ENCODE measurements around the gene SPATA4.

The SPATA4 gene

DNA sequence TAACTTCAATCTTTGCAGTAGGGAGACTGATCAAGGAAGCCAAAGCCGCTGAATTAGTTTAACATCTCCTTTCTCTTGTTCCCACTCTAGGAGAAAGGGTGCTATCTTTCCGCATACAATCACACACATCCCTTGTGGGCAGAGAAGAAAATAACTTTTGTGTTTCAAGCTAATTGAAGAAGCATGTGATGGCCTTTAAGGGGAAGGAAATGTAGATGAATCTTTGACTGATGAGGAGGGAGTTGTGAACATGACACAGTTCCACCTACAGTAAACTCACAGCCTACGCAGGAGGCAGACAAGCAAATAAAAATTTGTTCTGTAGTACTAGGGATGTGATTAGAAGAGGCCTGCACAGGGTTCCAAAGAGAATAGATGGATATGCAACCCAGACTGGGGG is 14.7 kb upstream of the SPATA4 start:
- no peak for DNase-seq (ENCODE audit: low read depth)
- TF ChIP-seq, protein P1, sequence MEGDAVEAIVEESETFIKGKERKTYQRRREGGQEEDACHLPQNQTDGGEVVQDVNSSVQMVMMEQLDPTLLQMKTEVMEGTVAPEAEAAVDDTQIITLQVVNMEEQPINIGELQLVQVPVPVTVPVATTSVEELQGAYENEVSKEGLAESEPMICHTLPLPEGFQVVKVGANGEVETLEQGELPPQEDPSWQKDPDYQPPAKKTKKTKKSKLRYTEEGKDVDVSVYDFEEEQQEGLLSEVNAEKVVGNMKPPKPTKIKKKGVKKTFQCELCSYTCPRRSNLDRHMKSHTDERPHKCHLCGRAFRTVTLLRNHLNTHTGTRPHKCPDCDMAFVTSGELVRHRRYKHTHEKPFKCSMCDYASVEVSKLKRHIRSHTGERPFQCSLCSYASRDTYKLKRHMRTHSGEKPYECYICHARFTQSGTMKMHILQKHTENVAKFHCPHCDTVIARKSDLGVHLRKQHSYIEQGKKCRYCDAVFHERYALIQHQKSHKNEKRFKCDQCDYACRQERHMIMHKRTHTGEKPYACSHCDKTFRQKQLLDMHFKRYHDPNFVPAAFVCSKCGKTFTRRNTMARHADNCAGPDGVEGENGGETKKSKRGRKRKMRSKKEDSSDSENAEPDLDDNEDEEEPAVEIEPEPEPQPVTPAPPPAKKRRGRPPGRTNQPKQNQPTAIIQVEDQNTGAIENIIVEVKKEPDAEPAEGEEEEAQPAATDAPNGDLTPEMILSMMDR (conservative IDR thresholded peaks at IDR 0.05; ENCODE audit: low read depth, low read length) = no peak
- no peak overlapping the region for H3K4me3 ChIP-seq (ENCODE audit: low read length)

DNA sequence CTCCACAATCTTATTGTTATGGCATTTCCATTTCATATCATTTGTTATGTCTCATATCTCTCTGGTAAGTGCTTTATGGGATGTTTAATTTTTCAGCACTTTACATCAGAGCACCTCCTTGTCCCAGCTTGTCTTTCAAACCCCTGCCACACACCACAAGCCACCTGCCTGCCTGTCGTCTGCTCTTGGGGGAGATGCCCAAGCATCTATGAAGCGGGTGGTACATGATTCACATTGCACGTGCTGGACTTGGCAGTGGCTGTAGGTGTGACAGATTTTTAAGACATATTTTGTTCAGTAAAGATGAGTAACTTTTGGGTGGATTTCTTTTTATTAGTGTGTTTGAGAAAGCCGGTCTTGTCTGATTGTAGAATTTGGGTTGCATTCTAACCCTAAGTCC is 14.2 kb upstream of the SPATA4 start:
- no peak overlapping the region for H3K4me3 ChIP-seq (ENCODE audit: low read length)
- TF ChIP-seq, protein P1 (conservative IDR thresholded peaks at IDR 0.05; ENCODE audit: low read depth, low read length) = no peak
- no peak for DNase-seq (ENCODE audit: low read depth)

DNA sequence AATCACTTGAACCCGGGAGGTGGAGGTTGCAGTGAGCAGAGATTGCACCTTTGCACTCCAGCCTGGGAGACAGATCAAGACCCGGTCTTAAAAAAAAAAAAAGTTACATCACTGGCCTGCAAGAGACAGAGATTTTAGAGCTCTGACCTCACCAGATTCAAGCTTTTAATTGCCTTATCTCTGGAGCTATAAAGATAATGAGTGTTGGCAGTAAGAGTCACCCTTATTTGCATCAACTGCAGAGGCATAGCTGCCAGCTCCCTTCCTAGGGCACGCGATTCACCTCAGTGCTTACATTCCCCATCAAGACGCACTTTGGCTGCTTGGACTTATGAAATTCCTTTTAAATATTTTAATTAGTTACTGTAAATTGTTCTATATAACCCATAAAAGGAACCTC is 12.5 kb upstream of the SPATA4 start:
- H3K4me3 ChIP-seq (ENCODE audit: low read length) = no peak overlapping the region
- TF ChIP-seq, protein P1 (conservative IDR thresholded peaks at IDR 0.05; ENCODE audit: low read depth, low read length) = no peak
- DNase-seq (ENCODE audit: low read depth) = no peak

DNA sequence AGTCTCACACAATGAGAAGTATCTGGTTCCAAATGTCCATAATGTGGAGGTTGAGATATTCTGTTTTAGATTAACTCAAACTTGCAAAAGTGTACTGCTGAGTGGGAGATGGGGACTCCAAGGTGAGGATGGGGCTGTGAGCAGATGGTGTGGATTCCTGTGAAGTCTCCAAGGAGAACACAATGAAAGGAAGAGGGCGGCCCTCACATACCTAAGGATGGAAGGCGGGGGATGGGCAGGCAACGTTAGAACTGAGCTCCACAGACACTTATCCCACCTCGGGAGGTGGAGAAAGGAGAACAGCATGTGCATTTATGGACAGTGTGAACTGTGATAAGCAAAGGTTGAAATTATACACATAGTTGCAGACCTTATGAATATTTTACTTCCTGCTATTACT is 9.9 kb upstream of the SPATA4 start:
- DNase-seq (ENCODE audit: low read depth) = no peak
- TF ChIP-seq, protein P1 (conservative IDR thresholded peaks at IDR 0.05; ENCODE audit: low read depth, low read length) = no peak
- H3K4me3 ChIP-seq (ENCODE audit: low read length) = no peak overlapping the region

DNA sequence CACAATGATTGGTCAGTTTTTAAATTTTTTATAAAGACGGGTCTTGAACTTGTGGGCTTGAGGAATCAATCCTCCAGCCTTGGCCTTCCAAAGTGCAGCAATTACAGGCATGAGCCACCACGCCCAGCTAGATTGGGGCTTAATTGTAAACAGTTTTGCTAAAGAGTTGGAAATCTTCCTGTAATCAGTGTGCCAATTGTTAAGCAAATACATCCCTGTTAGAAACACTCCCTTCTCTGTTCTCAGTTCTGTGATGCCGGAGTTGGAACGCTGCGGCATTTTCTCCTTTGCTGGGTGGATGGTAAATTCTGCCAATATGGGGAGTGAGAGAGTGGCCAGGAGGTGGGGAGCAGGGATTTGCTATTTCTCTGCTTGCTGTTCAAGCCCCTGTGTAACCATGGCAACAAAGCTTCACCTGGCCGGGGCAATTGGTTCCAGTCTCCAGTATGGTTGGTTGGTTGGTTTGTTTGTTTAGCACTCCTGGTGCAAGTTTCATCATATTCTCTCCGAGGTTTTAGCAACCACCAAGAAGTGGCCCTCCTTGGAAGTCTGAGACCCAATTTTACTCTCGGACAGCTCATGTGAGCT is 3.0 kb upstream of the SPATA4 start:
- TF ChIP-seq, protein P1 (conservative IDR thresholded peaks at IDR 0.05; ENCODE audit: low read depth, low read length) = no peak
- no peak overlapping the region for H3K4me3 ChIP-seq (ENCODE audit: low read length)
- no peak for DNase-seq (ENCODE audit: low read depth)

DNA sequence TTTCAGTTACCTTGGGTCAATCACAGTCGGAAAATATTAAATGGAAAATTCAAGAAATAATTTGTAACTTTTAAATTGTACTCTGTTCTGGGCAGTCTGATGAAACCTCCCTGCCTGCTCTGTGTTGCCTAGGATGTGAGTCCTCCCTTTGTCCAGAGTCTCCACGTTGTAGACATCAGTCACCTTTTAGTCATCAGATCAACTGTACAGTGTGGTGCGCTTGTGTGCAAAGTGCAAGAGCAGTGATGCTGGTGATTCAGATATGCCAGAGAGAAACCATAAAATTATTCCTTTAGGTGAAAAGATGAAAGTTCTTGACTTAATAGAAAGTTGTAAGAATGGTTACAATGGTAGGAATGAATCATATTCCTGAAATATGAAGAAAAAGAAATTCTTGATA is 1.4 kb downstream of the SPATA4 start:
- TF ChIP-seq, protein P1 (conservative IDR thresholded peaks at IDR 0.05; ENCODE audit: low read depth, low read length) = no peak
- DNase-seq (ENCODE audit: low read depth) = peak; percentile 49

DNA sequence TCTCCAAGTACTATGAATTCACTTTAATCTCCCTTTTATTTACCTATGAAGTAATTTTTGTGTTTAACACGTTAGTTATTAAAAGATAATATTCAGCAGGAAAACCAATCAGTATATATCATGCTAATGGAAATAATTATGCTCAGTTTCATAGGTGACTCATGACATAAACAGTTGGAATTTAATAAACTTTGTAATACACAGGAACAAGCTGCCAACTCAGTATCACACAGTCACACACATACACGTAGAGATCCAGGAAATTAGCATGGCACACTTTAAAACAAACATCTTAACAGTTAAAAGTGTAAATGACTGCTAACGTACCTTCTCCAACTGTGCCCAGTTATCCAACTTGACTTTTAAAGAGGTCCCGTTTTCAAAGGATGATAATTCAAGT is 2.3 kb downstream of the SPATA4 start:
- no peak overlapping the region for H3K4me3 ChIP-seq (ENCODE audit: low read length)
- DNase-seq (ENCODE audit: low read depth) = peak; percentile 56
- TF ChIP-seq, protein P1 (conservative IDR thresholded peaks at IDR 0.05; ENCODE audit: low read depth, low read length) = no peak

More for the DNA sequence above, 1.4 kb downstream of the SPATA4 start:
- H3K4me3 ChIP-seq (ENCODE audit: low read length) = no peak overlapping the region

Measured in retinal pigment epithelial cell (primary cell).